Spleen (tissue), 7 donors: ENCODE measurements around the gene ZNF277.

Source experiments
- CTCF ChIP-seq, 11 experiments: fragments of 200-600 bp in 7 of 11; fragments of 450-650 bp in 4 of 11; sonication (generic) in 4 of 11; IDR thresholded peaks in 8 of 11; conservative IDR thresholded peaks in 3 of 11; 1 replicate in 7 of 11; 2 replicates in 4 of 11; pipeline versions ENCODE4 v1.4.0 to v1.8.0; 2016 to 2021; ENCODE audit warnings: antibody characterized with exemption in 11 of 11, inconsistent platforms in 4 of 11, mild to moderate bottlenecking in 1 of 11
- POLR2A ChIP-seq, 3 donors: fragments of 450-650 bp; IDR thresholded peaks; one replicate each; pipeline ENCODE4 v1.5.1; 2017; ENCODE audit warnings: antibody characterized with exemption in 3 of 3, mild to moderate bottlenecking in 1 of 3
- POLR2AphosphoS5 ChIP-seq, 3 donors: sonication (generic); formaldehyde crosslinking; IDR thresholded peaks; one replicate each; pipeline ENCODE4 v1.5.1; 2017; ENCODE audit warnings: antibody characterized with exemption in 3 of 3
- donor health status: DM: no; HTN: no; CAD: no; lungs with moderate emphysema.
- donor health status: DM: no; HTN: no; CAD: no.
- donor health status: DM: no; HTN: no; CAD: no.

GRCh38 chr7:112203365-112203739 lies 3.1 kb upstream of the ZNF277 start:
- TF ChIP-seq CTCF (IDR thresholded peaks at IDR 0.05 in 8 of 11, conservative IDR thresholded peaks at IDR 0.05 in 3 of 11), result no peak
- TF ChIP-seq POLR2AphosphoS5 (IDR thresholded peaks at IDR 0.05), result no peak
- no peak for TF ChIP-seq POLR2A (IDR thresholded peaks at IDR 0.05)
